OCI-LY7 (cell line): ENCODE data around the gene TMOD3.

Source experiments
- EZH2phosphoT487 ChIP-seq: fragments of 200-600 bp; sonication (generic); IDR thresholded peaks from 2 replicates; pipeline ENCODE4 v1.6.1; 2018; ENCODE audit warnings: low read depth, borderline replicate concordance, mild to moderate bottlenecking, mixed run types, antibody characterized with exemption, low read length, moderate library complexity, mixed read lengths
- TF ChIP-seq, protein P1 (sequence below): fragments of 200-600 bp; sonication (generic); conservative IDR thresholded peaks from 2 replicates; pipeline ENCODE4 v1.5.1; 2014; ENCODE audit warnings: mild to moderate bottlenecking, antibody characterized with exemption, low read length, moderate library complexity, mixed read lengths

GRCh38 chr15:51818150-51818549, 11.3 kb upstream of the TMOD3 start:
- TF ChIP-seq, protein P1, sequence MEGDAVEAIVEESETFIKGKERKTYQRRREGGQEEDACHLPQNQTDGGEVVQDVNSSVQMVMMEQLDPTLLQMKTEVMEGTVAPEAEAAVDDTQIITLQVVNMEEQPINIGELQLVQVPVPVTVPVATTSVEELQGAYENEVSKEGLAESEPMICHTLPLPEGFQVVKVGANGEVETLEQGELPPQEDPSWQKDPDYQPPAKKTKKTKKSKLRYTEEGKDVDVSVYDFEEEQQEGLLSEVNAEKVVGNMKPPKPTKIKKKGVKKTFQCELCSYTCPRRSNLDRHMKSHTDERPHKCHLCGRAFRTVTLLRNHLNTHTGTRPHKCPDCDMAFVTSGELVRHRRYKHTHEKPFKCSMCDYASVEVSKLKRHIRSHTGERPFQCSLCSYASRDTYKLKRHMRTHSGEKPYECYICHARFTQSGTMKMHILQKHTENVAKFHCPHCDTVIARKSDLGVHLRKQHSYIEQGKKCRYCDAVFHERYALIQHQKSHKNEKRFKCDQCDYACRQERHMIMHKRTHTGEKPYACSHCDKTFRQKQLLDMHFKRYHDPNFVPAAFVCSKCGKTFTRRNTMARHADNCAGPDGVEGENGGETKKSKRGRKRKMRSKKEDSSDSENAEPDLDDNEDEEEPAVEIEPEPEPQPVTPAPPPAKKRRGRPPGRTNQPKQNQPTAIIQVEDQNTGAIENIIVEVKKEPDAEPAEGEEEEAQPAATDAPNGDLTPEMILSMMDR: no peak
- TF ChIP-seq EZH2phosphoT487: no peak
